WTC11 (cell line): ENCODE results near the gene SYPL1.

Experiments
- CTCF ChIP-seq: fragments of 200-600 bp; IDR thresholded peaks from 2 replicates; pipeline ENCODE4 v1.8.0; 2022; ENCODE audit warnings: antibody characterized with exemption
- MAX ChIP-seq: sonication (generic); formaldehyde crosslinking; IDR thresholded peaks from 2 replicates; pipeline ENCODE4 v1.8.0; 2022; ENCODE audit warnings: mild to moderate bottlenecking, missing genetic modification reagents
- NFYB ChIP-seq: sonication (generic); formaldehyde crosslinking; conservative IDR thresholded peaks from 2 replicates; pipeline ENCODE4 v1.8.0; 2022; ENCODE audit warnings: low read depth, missing genetic modification reagents
- RELA ChIP-seq: sonication (generic); formaldehyde crosslinking; IDR thresholded peaks from 2 replicates; pipeline ENCODE4 v1.8.1; 2022; ENCODE audit warnings: missing genetic modification reagents, mild to moderate bottlenecking, borderline replicate concordance
- SP1 ChIP-seq: sonication (generic); formaldehyde crosslinking; conservative IDR thresholded peaks from 2 replicates; pipeline ENCODE4 v1.8.1; 2022; ENCODE audit warnings: missing genetic modification reagents
- TCF7 ChIP-seq: sonication (generic); formaldehyde crosslinking; IDR thresholded peaks from 2 replicates; pipeline ENCODE4 v1.8.0; 2022; ENCODE audit warnings: mild to moderate bottlenecking, low read depth, missing genetic modification reagents, moderate library complexity
- ZBTB21 ChIP-seq: sonication (generic); formaldehyde crosslinking; IDR thresholded peaks from 2 replicates; pipeline ENCODE4 v1.8.1; 2023; ENCODE audit warnings: mild to moderate bottlenecking, missing genetic modification reagents, borderline replicate concordance

- TF ChIP-seq CTCF: no peak
- no peak for TF ChIP-seq ZBTB21 (CRISPR knock-in tag)
- TF ChIP-seq NFYB (CRISPR knock-in tag): no peak
- TF ChIP-seq MAX (CRISPR knock-in tag): no peak
- no peak for TF ChIP-seq RELA
- TF ChIP-seq SP1 (CRISPR knock-in tag): no peak
- TF ChIP-seq TCF7 (CRISPR knock-in tag): no peak
Measured at GRCh38 chr7:106120500-106120899, 8.4 kb upstream of the SYPL1 start.
